Measurements from ENCODE around the gene CELSR3.

Gene CELSR3

GRCh38 chr3:48633256-48633655, 29.4 kb downstream of the CELSR3 start:
- DNase-seq (ENCODE audit: low spot score): no peak

GRCh38 chr3:48631516-48632448, 30.9 kb downstream of the CELSR3 start:
- no peak for DNase-seq (ENCODE audit: low spot score)

GRCh38 chr3:48630833-48631232, 31.9 kb downstream of the CELSR3 start:
- no peak for DNase-seq (ENCODE audit: low spot score)

- no peak for DNase-seq (ENCODE audit: low spot score)
Observed at GRCh38 chr3:48630407-48630806, 32.3 kb downstream of the CELSR3 start.

- DNase-seq (ENCODE audit: low spot score): no peak
Observed at GRCh38 chr3:48629894-48630293, 32.8 kb downstream of the CELSR3 start.

GRCh38 chr3:48628277-48629017, 34.2 kb downstream of the CELSR3 start:
- no peak for DNase-seq (ENCODE audit: low spot score)

GRCh38 chr3:48625600-48625999, 37.1 kb downstream of the CELSR3 start:
- no peak for DNase-seq (ENCODE audit: low spot score)

- DNase-seq (ENCODE audit: low spot score): no peak
Observed at GRCh38 chr3:48624767-48625166, 37.9 kb downstream of the CELSR3 start.

- DNase-seq (ENCODE audit: low spot score): no peak
Observed at GRCh38 chr3:48623851-48624547, 38.7 kb downstream of the CELSR3 start.

- no peak for DNase-seq (ENCODE audit: low spot score)
Observed at GRCh38 chr3:48621461-48621869, 41.2 kb downstream of the CELSR3 start, which contains the start of gene TMEM89. Gene TMEM89, minus strand, starts transcription at chr3:48621769. Its CDS starts 13 bp downstream, at chr3:48621756.

- DNase-seq (ENCODE audit: low spot score): no peak
Observed at GRCh38 chr3:48619541-48620524, 42.9 kb downstream of the CELSR3 start.

- no peak for DNase-seq (ENCODE audit: low spot score)
Observed at GRCh38 chr3:48617559-48617958, 45.1 kb downstream of the CELSR3 start.

GRCh38 chr3:48614044-48614443, 48.6 kb downstream of the CELSR3 start:
- DNase-seq (ENCODE audit: low spot score): peak; percentile 40

GRCh38 chr3:48612309-48612708, 50.4 kb downstream of the CELSR3 start:
- DNase-seq (ENCODE audit: low spot score): no peak

- peak; percentile 94 for DNase-seq (ENCODE audit: low spot score)
Observed at GRCh38 chr3:48609088-48610005, 53.3 kb downstream of the CELSR3 start, which contains the start of gene UQCRC1. Gene UQCRC1, minus strand, starts transcription at chr3:48609646. Its CDS starts 26 bp downstream, at chr3:48609620.

- DNase-seq (ENCODE audit: low spot score): peak; percentile 27
Observed at GRCh38 chr3:48607519-48607918, 55.2 kb downstream of the CELSR3 start.

GRCh38 chr3:48601622-48601994, 61.1 kb downstream of the CELSR3 start:
- no peak for DNase-seq (ENCODE audit: low spot score)

GRCh38 chr3:48600711-48601621, 61.7 kb downstream of the CELSR3 start:
- no peak for DNase-seq (ENCODE audit: low spot score)
